DOHH2 (cell line): ENCODE results near the gene ADNP2.

Source experiments
- H3F3A ChIP-seq: fragments of 200-600 bp; sonication (generic), shearing (Covaris generic); 2 replicates; pipeline ENCODE4 v1.6.0; 2016; ENCODE audit warnings: antibody characterized with exemption, mild to moderate bottlenecking; ENCODE audit not compliant: control insufficient read depth, insufficient read depth
- H3K27ac ChIP-seq: fragments of 200-600 bp; sonication (generic); 2 replicates; pipeline ENCODE4 v1.5.1; 2014; ENCODE audit warnings: low read depth, mild to moderate bottlenecking, low read length, moderate library complexity
- H3K27me3 ChIP-seq: fragments of 200-600 bp; sonication (generic); 2 replicates; pipeline ENCODE4 v1.6.1; 2014; ENCODE audit warnings: mild to moderate bottlenecking, low read length, mixed read lengths; ENCODE audit not compliant: control insufficient read depth
- H3K36me3 ChIP-seq: fragments of 200-600 bp; sonication (generic); 2 replicates; pipeline ENCODE4 v1.6.1; 2014; ENCODE audit warnings: mild to moderate bottlenecking, low read length, moderate library complexity, mixed read lengths; ENCODE audit not compliant: control insufficient read depth
- H3K4me1 ChIP-seq: fragments of 200-600 bp; sonication (generic); 2 replicates; pipeline ENCODE4 v1.6.1; 2014; ENCODE audit warnings: mild to moderate bottlenecking, low read length, mixed read lengths; ENCODE audit not compliant: control insufficient read depth
- H3K4me2 ChIP-seq: fragments of 200-600 bp; sonication (generic); 2 replicates; pipeline ENCODE4 v1.6.0; 2014; ENCODE audit warnings: mild to moderate bottlenecking, low read length, moderate library complexity
- H3K4me3 ChIP-seq: fragments of 200-600 bp; sonication (generic); 2 replicates; pipeline ENCODE4 v1.5.1; 2014; ENCODE audit warnings: mild to moderate bottlenecking, low read length, mixed read lengths
- H3K79me2 ChIP-seq: fragments of 200-600 bp; sonication (generic); 2 replicates; pipeline ENCODE4 v1.6.1; 2014; ENCODE audit warnings: mild to moderate bottlenecking, low read length, mixed read lengths; ENCODE audit not compliant: control insufficient read depth
- H3K9me2 ChIP-seq: fragments of 200-600 bp; sonication (generic); replicated peaks from 2 replicates; pipeline ENCODE4 v1.6.1; 2014; ENCODE audit warnings: mild to moderate bottlenecking, low read length, mixed read lengths; ENCODE audit not compliant: control insufficient read depth
- H3K9me3 ChIP-seq: fragments of 200-600 bp; sonication (generic); 2 replicates; pipeline ENCODE4 v1.6.1; 2014; ENCODE audit warnings: antibody characterized with exemption, low read length, mixed read lengths; ENCODE audit not compliant: control insufficient read depth, insufficient read depth
- H4K20me1 ChIP-seq: fragments of 200-600 bp; sonication (generic); 2 replicates; pipeline ENCODE4 v1.6.0; 2014; ENCODE audit warnings: low read depth, mild to moderate bottlenecking, antibody characterized with exemption, low read length, moderate library complexity; ENCODE audit not compliant: control insufficient read depth, insufficient read depth
- EZH2phosphoT487 ChIP-seq: fragments of 200-600 bp; sonication (generic); IDR thresholded peaks from 2 replicates; pipeline ENCODE4 v1.6.1; 2017; ENCODE audit warnings: borderline replicate concordance, mild to moderate bottlenecking, antibody characterized with exemption, low read length, moderate library complexity, mixed read lengths
- TF ChIP-seq, protein P1 (sequence below): fragments of 200-600 bp; sonication (generic); IDR thresholded peaks from one replicate; pipeline ENCODE4 v1.5.1; 2014; ENCODE audit warnings: antibody characterized with exemption, mild to moderate bottlenecking, low read depth, low read length; ENCODE audit not compliant: poor library complexity, severe bottlenecking

Gene ADNP2

DNA sequence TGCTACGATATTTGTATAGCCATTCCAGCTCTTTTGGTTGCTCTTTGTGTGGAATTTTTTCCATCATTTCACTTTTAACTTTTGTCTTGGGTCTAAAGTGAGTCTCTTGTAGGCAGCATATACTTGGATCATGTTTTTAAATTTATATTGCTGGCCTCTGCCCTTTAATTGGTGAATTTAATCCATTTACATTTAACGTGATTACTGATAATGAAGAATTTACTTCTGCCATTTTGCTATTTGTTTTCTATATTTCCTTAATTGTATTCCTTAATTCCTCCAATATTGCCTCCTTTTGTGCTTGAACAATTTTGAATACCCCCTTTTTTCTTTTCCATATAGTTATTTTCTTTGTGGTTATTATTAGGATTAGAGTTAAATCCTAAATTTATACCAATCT is 21.0 kb upstream of the ADNP2 start:
- no peaks in the 10 kb centered on the region for H3K27me3 ChIP-seq
- no peak overlapping the region for H3K4me3 ChIP-seq
- no peaks in the 10 kb centered on the region for H3K4me1 ChIP-seq
- no peaks in the 10 kb centered on the region for H3K36me3 ChIP-seq
- no peaks in the 10 kb centered on the region for H3K9me2 ChIP-seq
- no peak overlapping the region for H3K27ac ChIP-seq
- no peaks in the 10 kb centered on the region for H3F3A ChIP-seq
- TF ChIP-seq EZH2phosphoT487: no peak
- TF ChIP-seq, protein P1, sequence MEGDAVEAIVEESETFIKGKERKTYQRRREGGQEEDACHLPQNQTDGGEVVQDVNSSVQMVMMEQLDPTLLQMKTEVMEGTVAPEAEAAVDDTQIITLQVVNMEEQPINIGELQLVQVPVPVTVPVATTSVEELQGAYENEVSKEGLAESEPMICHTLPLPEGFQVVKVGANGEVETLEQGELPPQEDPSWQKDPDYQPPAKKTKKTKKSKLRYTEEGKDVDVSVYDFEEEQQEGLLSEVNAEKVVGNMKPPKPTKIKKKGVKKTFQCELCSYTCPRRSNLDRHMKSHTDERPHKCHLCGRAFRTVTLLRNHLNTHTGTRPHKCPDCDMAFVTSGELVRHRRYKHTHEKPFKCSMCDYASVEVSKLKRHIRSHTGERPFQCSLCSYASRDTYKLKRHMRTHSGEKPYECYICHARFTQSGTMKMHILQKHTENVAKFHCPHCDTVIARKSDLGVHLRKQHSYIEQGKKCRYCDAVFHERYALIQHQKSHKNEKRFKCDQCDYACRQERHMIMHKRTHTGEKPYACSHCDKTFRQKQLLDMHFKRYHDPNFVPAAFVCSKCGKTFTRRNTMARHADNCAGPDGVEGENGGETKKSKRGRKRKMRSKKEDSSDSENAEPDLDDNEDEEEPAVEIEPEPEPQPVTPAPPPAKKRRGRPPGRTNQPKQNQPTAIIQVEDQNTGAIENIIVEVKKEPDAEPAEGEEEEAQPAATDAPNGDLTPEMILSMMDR: no peak
- H4K20me1 ChIP-seq: no peaks in the 10 kb centered on the region
- H3K9me3 ChIP-seq: peaks cover 15% of the 10 kb centered on the region; the same call in 1 of the 2 replicates
- H3K4me2 ChIP-seq: no peak overlapping the region
- H3K79me2 ChIP-seq: no peaks in the 10 kb centered on the region

DNA sequence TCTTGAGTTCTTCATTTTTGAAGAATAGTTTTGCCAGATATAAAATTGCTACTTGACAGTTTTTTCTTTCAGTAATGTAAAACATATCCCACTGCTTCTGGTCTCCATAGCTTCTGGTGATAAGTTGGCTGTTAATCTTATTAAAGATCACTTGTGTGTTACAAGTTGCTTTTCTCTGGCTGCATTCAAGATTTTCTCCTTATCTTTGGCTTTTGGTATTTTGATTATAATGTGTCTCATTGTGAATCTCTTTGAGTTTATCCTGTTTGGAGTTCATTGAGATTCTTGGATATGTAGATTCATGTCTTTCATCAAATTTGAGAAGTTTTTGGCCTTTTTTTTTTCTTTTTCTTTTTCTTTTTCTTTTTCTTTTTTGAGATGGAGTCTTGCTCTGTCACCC is 20.2 kb upstream of the ADNP2 start:
- H3K4me1 ChIP-seq: no peaks in the 10 kb centered on the region
- H3K4me2 ChIP-seq: no peak overlapping the region
- H3K79me2 ChIP-seq: no peaks in the 10 kb centered on the region
- no peaks in the 10 kb centered on the region for H4K20me1 ChIP-seq
- no peaks in the 10 kb centered on the region for H3K9me2 ChIP-seq
- H3K27ac ChIP-seq: no peak overlapping the region
- TF ChIP-seq EZH2phosphoT487: no peak
- TF ChIP-seq, protein P1: no peak
- no peaks in the 10 kb centered on the region for H3F3A ChIP-seq
- peaks cover 15% of the 10 kb centered on the region; the same call in 1 of the 2 replicates for H3K9me3 ChIP-seq
- no peak overlapping the region for H3K4me3 ChIP-seq
- no peaks in the 10 kb centered on the region for H3K27me3 ChIP-seq
- no peaks in the 10 kb centered on the region for H3K36me3 ChIP-seq

DNA sequence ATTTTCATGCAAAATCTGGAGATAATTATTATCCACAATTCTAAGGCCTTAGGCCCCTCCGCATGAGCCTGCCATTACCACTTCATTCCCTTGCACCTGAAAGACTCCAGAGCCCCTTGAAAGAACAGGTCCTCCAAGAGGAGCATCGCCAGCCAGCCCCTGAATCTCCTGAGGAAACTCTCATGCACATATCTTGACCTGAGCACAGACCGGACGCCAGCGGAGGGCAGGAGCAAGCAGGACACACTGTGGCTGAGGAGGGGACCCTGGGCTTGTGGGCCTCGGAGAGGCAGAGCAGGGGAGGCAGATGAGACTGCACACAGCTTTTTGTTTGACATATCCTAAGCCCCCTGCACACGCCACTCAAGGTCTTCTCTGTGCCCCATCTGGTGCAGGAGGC is 13.6 kb upstream of the ADNP2 start:
- H3K4me3 ChIP-seq: no peak overlapping the region
- TF ChIP-seq EZH2phosphoT487: no peak
- TF ChIP-seq, protein P1: no peak

More for the DNA sequence above, 13.6 kb upstream of the ADNP2 start:
- Histone ChIP-seq H3K36me3 (no peaks in the 10 kb centered on the region), H3F3A (no peaks in the 10 kb centered on the region), H3K27ac (no peak overlapping the region), H3K79me2 (no peaks in the 10 kb centered on the region), H3K4me2 (no peak overlapping the region), H3K9me3 (no peaks in the 10 kb centered on the region), H4K20me1 (no peaks in the 10 kb centered on the region), H3K4me1 (no peaks in the 10 kb centered on the region), H3K27me3 (no peaks in the 10 kb centered on the region), H3K9me2 (no peaks in the 10 kb centered on the region)
